GM12878 (cell line): ENCODE results near the gene DNAJC19. TPM values are rescaled to one million over a fixed set of nuclear protein-coding genes. Genes with fewer than 3 reads are reported as not detected.

ENCODE experiments used
- ATAC-seq: fragments of 200-7000 bp; cut with Tn5 transposase; 3 replicates; pipeline ENCODE4 v1.9.1; 2020; ENCODE audit warnings: mild to moderate bottlenecking, moderate library complexity
- BruUV-seq: library from RNA; stranded (reverse); fragments of 400-500 nt; replicated peaks from 2 replicates; lab custom pipeline; 2021; lab: Mats Ljungman, UMichigan
- CTCF ChIA-PET: fragments of 300-600 bp; sonication (Branson Sonifier 250); formaldehyde crosslinking; extraction: SDS; loops from one replicate; lab custom pipeline; 2021; ENCODE audit warnings: inconsistent platforms; lab: Yijun Ruan, JAX
- POLR2A ChIA-PET: fragments of 350-600 bp; formaldehyde crosslinking; extraction: SDS; loops from one replicate; lab custom pipeline; 2021; ENCODE audit warnings: inconsistent platforms; lab: Charles Lee
- RAD21 ChIA-PET: fragments of 300-600 bp; sonication (Branson Sonifier 250); formaldehyde crosslinking; loops from one replicate; lab custom pipeline; 2023; ENCODE audit warnings: antibody characterized with exemption; ENCODE audit not compliant: unreplicated experiment; lab: Charles Lee
- SMC1A ChIA-PET: fragments of 300-600 bp; sonication (Branson Sonifier 250); formaldehyde crosslinking; loops from one replicate; lab custom pipeline; 2023; ENCODE audit not compliant: unreplicated experiment, uncharacterized antibody; lab: Charles Lee
- DNase-seq: peaks from one replicate; pipeline ENCODE4 v3.0.0-alpha.2; 2011; ENCODE audit warnings: low read depth, low spot score
- FAIRE-seq: peaks from 3 replicates; lab custom pipeline; 2011; peaks lifted over from hg19 to GRCh38; lab: Jason Lieb, UNC
- H2AFZ ChIP-seq: 2 replicates; pipeline ENCODE4 v1.6.0; 2011; ENCODE audit warnings: low read depth, low read length, control low read depth; ENCODE audit not compliant: control insufficient read depth
- H3K27ac ChIP-seq: 2 replicates; pipeline ENCODE4 v1.5.1; 2011; ENCODE audit warnings: control low read depth; ENCODE audit not compliant: control insufficient read depth, insufficient read depth
- H3K27me3 ChIP-seq, 2 experiments: replicated peaks in 1 of 2; 2 replicates each; pipeline versions ENCODE4 v1.6.0 to v1.6.1; 2011; ENCODE audit warnings: low read length in 1 of 2; ENCODE audit not compliant: control insufficient read depth in 2 of 2, insufficient read depth in 2 of 2
- H3K36me3 ChIP-seq, 2 experiments: 2 replicates each; pipeline ENCODE4 v1.5.1; 2011; ENCODE audit warnings: low read length in 1 of 2; ENCODE audit not compliant: control insufficient read depth in 2 of 2, insufficient read depth in 2 of 2
- H3K4me1 ChIP-seq: 2 replicates; pipeline ENCODE4 v1.6.1; 2011; ENCODE audit warnings: mild to moderate bottlenecking, low read length, moderate library complexity, mixed read lengths; ENCODE audit not compliant: control insufficient read depth, insufficient read depth
- H3K4me2 ChIP-seq: 2 replicates; pipeline ENCODE4 v1.6.0; 2011; ENCODE audit warnings: control low read depth; ENCODE audit not compliant: control insufficient read depth, insufficient read depth
- H3K4me3 ChIP-seq: fragments of 200-600 bp; sonication (generic); 2 replicates; pipeline ENCODE4 v1.5.1; 2016
- H3K79me2 ChIP-seq: 2 replicates; pipeline ENCODE4 v1.6.0; 2011; ENCODE audit warnings: low read length; ENCODE audit not compliant: control insufficient read depth, insufficient read depth
- H3K9ac ChIP-seq: 2 replicates; pipeline ENCODE4 v1.8.0; 2011; ENCODE audit warnings: low read length, control low read depth, mixed read lengths; ENCODE audit not compliant: control insufficient read depth, insufficient read depth
- H3K9me3 ChIP-seq: replicated peaks from 3 replicates; pipeline ENCODE4 v1.5.1; 2011; ENCODE audit warnings: mild to moderate bottlenecking, low read length; ENCODE audit not compliant: control insufficient read depth, insufficient read depth
- H4K20me1 ChIP-seq: 2 replicates; pipeline ENCODE4 v1.6.0; 2011; ENCODE audit not compliant: control insufficient read depth, insufficient read depth
- GABPA ChIP-seq: IDR thresholded peaks from 2 replicates; pipeline ENCODE4 v1.6.1; 2014; ENCODE audit warnings: antibody characterized with exemption, low read depth, mild to moderate bottlenecking, inconsistent platforms
- KAT2A ChIP-seq: conservative IDR thresholded peaks from 2 replicates; pipeline ENCODE4 v1.6.1; 2011; ENCODE audit warnings: low read depth, low read length; ENCODE audit not compliant: control insufficient read depth
- MLLT1 ChIP-seq: fragments of 450-650 bp; IDR thresholded peaks from 2 replicates; pipeline ENCODE4 v1.6.1; 2016; ENCODE audit warnings: mild to moderate bottlenecking
- NFYA ChIP-seq: IDR thresholded peaks from 2 replicates; pipeline ENCODE4 v1.6.1; 2011; ENCODE audit warnings: low read depth, mild to moderate bottlenecking, low read length, improper control_type of control experiment, borderline replicate concordance
- RAD51 ChIP-seq: fragments of 450-650 bp; IDR thresholded peaks from 2 replicates; pipeline ENCODE4 v1.6.1; 2016; ENCODE audit warnings: moderate library complexity, mild to moderate bottlenecking, inconsistent platforms
- SMARCA5 ChIP-seq: fragments of 450-650 bp; IDR thresholded peaks from 2 replicates; pipeline ENCODE4 v1.6.1; 2017; ENCODE audit warnings: mild to moderate bottlenecking
- TBL1XR1 ChIP-seq: IDR thresholded peaks from 2 replicates; pipeline ENCODE4 v1.6.1; 2012; ENCODE audit warnings: low read depth, low read length, improper control_type of control experiment
- YY1 ChIP-seq: IDR thresholded peaks from 2 replicates; pipeline ENCODE4 v1.6.1; 2011; ENCODE audit warnings: low read depth, mild to moderate bottlenecking, low read length
- ZBTB33 ChIP-seq: fragments of 450-650 bp; IDR thresholded peaks from 2 replicates; pipeline ENCODE4 v1.6.1; 2017; ENCODE audit warnings: mild to moderate bottlenecking
- ZNF592 ChIP-seq: fragments of 450-650 bp; IDR thresholded peaks from 2 replicates; pipeline ENCODE4 v1.6.1; 2017; ENCODE audit warnings: mild to moderate bottlenecking, moderate library complexity
- ZNF687 ChIP-seq: fragments of 450-650 bp; IDR thresholded peaks from 2 replicates; pipeline ENCODE4 v1.6.1; 2017; ENCODE audit warnings: mild to moderate bottlenecking, moderate library complexity
- WGBS: methylation state at CpG from one replicate; pipeline ENCODE4 v1.1.6; 2016; ENCODE audit warnings: low lambda C conversion rate; ENCODE audit not compliant: insufficient replicate concordance, insufficient coverage; ENCODE audit errors: missing lambda C conversion rate; 5-methylcytosine and 5-hydroxymethylcytosine counted together
- in situ Hi-C: fragments of 300-500 bp; cut with MboI; formaldehyde crosslinking; loops from 9 replicates; pipeline ENCODE4 v1.14.3; 2018; ENCODE audit warnings: mixed read lengths
- intact Hi-C: fragments of 100-400 bp; cut with micrococcal nuclease; formaldehyde crosslinking; loops from one replicate; pipeline ENCODE4 v1.14.2; 2022; ENCODE audit not compliant: unreplicated experiment
- polyA plus RNA-seq, 11 experiments: library from polyadenylated mRNA; depleted of rRNA in 4 of 11; unstranded in 6 of 11; stranded (reverse) in 5 of 11; fragments of >200 nt; fragmentation: Nextera tagmentation in 4 of 11; fragmentation: Illumina TruSeq in 1 of 11; extraction: Ambion mirVana in 4 of 11; extraction: Trizol in 1 of 11; gene quantifications; 1 replicate in 1 of 11; 2 replicates in 10 of 11; pipeline versions ENCODE4 v1.2.1 to v1.2.3, GENCODE V29; 2011 to 2016; ENCODE audit warnings: inconsistent platforms in 2 of 11, missing spikeins in 2 of 11, low read depth in 1 of 11
- total RNA-seq, 4 experiments: library from RNA; depleted of rRNA in 3 of 4; stranded (reverse); fragments of >200 nt in 3 of 4; fragmentation: Illumina TruSeq in 1 of 4; extraction: Trizol in 1 of 4; gene quantifications; 2 replicates each; pipeline versions ENCODE4 v1.2.1 to v1.2.3, GENCODE V29; 2013 to 2021

Gene DNAJC19
- total and polyA plus RNA-seq, 10 of the 15 experiments (the other 5 are each of a cell fraction or from before 2014, with no cell fraction given) = 29.8 to 136 (median 51.3) TPM

- ChIA-PET POLR2A (no interaction called here), SMC1A (interaction anchor here (1.7 kb wide), 1 partner anchor 13 kb away, joined by 5 read pairs; no protein-coding TSS in a partner anchor)
- intact Hi-C loops = no loop called here
- TF ChIP-seq KAT2A (no peak), ZNF687 (no peak), TBL1XR1 (no peak), ZBTB33 (no peak), ZNF592 (no peak), YY1 (no peak), GABPA (no peak), SMARCA5 (no peak), RAD51 (no peak), MLLT1 (no peak), NFYA (no peak)
Observed at GRCh38 chr3:180970931-180971330, 18.6 kb downstream of the DNAJC19 start.

More at GRCh38 chr3:180970931-180971330, 18.6 kb downstream of the DNAJC19 start:
- no peak for DNase-seq
- Histone ChIP-seq H3K27me3 (no peaks in the 10 kb centered on the region), H3K4me1 (peaks cover 4% of the 10 kb centered on the region), H3K4me3 (no peak overlapping the region), H2AFZ (no peak overlapping the region), H3K9ac (no peak overlapping the region), H4K20me1 (no peaks in the 10 kb centered on the region), H3K4me2 (no peak overlapping the region), H3K79me2 (no peaks in the 10 kb centered on the region), H3K36me3 (peaks cover 2 to 20% of the 10 kb centered on the region in 2 experiments), H3K9me3 (no peaks in the 10 kb centered on the region; the same call in 2 of the 3 replicates), H3K27ac (no peak overlapping the region)
- no peak for ATAC-seq
- in situ Hi-C loops = no loop called here
- BruUV-seq = no TSS peak
- ChIA-PET RAD21 (no interaction called here), CTCF (no interaction called here)
- over 99% methylated on average over 6 of the region's 6 CpGs for WGBS
- FAIRE-seq = no peak
